NCI-H524 treated with DMSO at 0.1 percent for 48 hours (cell line): ENCODE data around the gene CAMK2D.

Experiments used
- DNase-seq: peaks from one replicate; lab custom pipeline; 2025; lab: John Stamatoyannopoulos, UW

The CAMK2D gene

GRCh38 chr4:113565702-113566012, 195.9 kb downstream of the CAMK2D start:
- no peak for DNase-seq

GRCh38 chr4:113564493-113564892, 197.0 kb downstream of the CAMK2D start:
- no peak for DNase-seq

- DNase-seq: no peak
Measured at GRCh38 chr4:113563691-113564378, 197.7 kb downstream of the CAMK2D start.

- no peak for DNase-seq
Measured at GRCh38 chr4:113561758-113562157, 199.8 kb downstream of the CAMK2D start.

GRCh38 chr4:113561092-113561491, 200.4 kb downstream of the CAMK2D start:
- DNase-seq: no peak

GRCh38 chr4:113560579-113560978, 201.0 kb downstream of the CAMK2D start:
- DNase-seq: no peak

GRCh38 chr4:113559947-113560346, 201.6 kb downstream of the CAMK2D start:
- no peak for DNase-seq

GRCh38 chr4:113556382-113557134, 205.0 kb downstream of the CAMK2D start:
- DNase-seq: no peak

GRCh38 chr4:113555868-113556267, 205.7 kb downstream of the CAMK2D start:
- no peak for DNase-seq

- DNase-seq: no peak
Measured at GRCh38 chr4:113553082-113553481, 208.5 kb downstream of the CAMK2D start.

GRCh38 chr4:113550510-113550909, 211.0 kb downstream of the CAMK2D start:
- DNase-seq: no peak

- DNase-seq: no peak
Measured at GRCh38 chr4:113548303-113548702, 213.2 kb downstream of the CAMK2D start.

GRCh38 chr4:113547487-113548042, 214.0 kb downstream of the CAMK2D start:
- peak; percentile 3 for DNase-seq

GRCh38 chr4:113541933-113542332, 219.6 kb downstream of the CAMK2D start:
- no peak for DNase-seq

GRCh38 chr4:113540859-113541258, 220.7 kb downstream of the CAMK2D start:
- no peak for DNase-seq

GRCh38 chr4:113539408-113539807, 222.1 kb downstream of the CAMK2D start:
- DNase-seq: no peak

- DNase-seq: no peak
Measured at GRCh38 chr4:113537628-113538027, 223.9 kb downstream of the CAMK2D start.

GRCh38 chr4:113537203-113537602, 224.3 kb downstream of the CAMK2D start:
- DNase-seq: no peak

- DNase-seq: no peak
Measured at GRCh38 chr4:113534711-113535110, 226.8 kb downstream of the CAMK2D start.

GRCh38 chr4:113531572-113531971, 230.0 kb downstream of the CAMK2D start:
- DNase-seq: no peak

- DNase-seq: no peak
Measured at GRCh38 chr4:113528395-113528794, 233.1 kb downstream of the CAMK2D start.

- DNase-seq: no peak
Measured at GRCh38 chr4:113525521-113525920, 236.0 kb downstream of the CAMK2D start.

GRCh38 chr4:113524505-113525186, 236.9 kb downstream of the CAMK2D start:
- DNase-seq: no peak
